Mesendoderm (in vitro differentiated cells): ENCODE results near the gene INTU.

ENCODE experiments used
- DNase-seq: peaks from one replicate; pipeline ENCODE4 v3.0.0; 2013
- H2AK5ac ChIP-seq: 2 replicates; pipeline ENCODE4 v1.6.1; 2013; ENCODE audit warnings: low read length, inconsistent platforms
- H2BK120ac ChIP-seq: 2 replicates; pipeline ENCODE4 v1.6.1; 2013; ENCODE audit warnings: low read depth, mild to moderate bottlenecking, low read length, moderate library complexity, mixed read lengths
- H2BK15ac ChIP-seq: replicated peaks from 2 replicates; pipeline ENCODE4 v1.6.1; 2013; ENCODE audit warnings: low read depth, mild to moderate bottlenecking, moderate library complexity
- H2BK5ac ChIP-seq: 2 replicates; pipeline ENCODE4 v1.6.1; 2013; ENCODE audit warnings: low read length, inconsistent platforms
- H3K18ac ChIP-seq: 2 replicates; pipeline ENCODE4 v1.6.1; 2013; ENCODE audit warnings: mild to moderate bottlenecking, low read length, mixed read lengths
- H3K23ac ChIP-seq: one replicate; pipeline ENCODE4 v1.6.1; 2013; ENCODE audit warnings: low read length
- H3K27ac ChIP-seq: 2 replicates; pipeline ENCODE4 v1.5.1; 2013; ENCODE audit warnings: low read depth, mild to moderate bottlenecking, inconsistent platforms, low read length, moderate library complexity
- H3K27me3 ChIP-seq: 2 replicates; pipeline ENCODE4 v1.6.1; 2013; ENCODE audit warnings: low read length, control low read depth, mild to moderate bottlenecking, inconsistent platforms; ENCODE audit not compliant: insufficient read depth, poor library complexity
- H3K36me3 ChIP-seq: 2 replicates; pipeline ENCODE4 v1.6.1; 2013; ENCODE audit warnings: low read length, inconsistent platforms; ENCODE audit not compliant: control insufficient read depth, insufficient read depth
- H3K4ac ChIP-seq: one replicate; pipeline ENCODE4 v1.6.1; 2013; ENCODE audit warnings: low read depth, mild to moderate bottlenecking, low read length, moderate library complexity
- H3K4me1 ChIP-seq: 2 replicates; pipeline ENCODE4 v1.6.1; 2013; ENCODE audit warnings: low read depth, low read length, inconsistent platforms; ENCODE audit not compliant: control insufficient read depth
- H3K4me2 ChIP-seq: 2 replicates; pipeline ENCODE4 v1.6.1; 2013; ENCODE audit warnings: low read length
- H3K4me3 ChIP-seq: 2 replicates; pipeline ENCODE4 v1.5.1; 2013; ENCODE audit warnings: mild to moderate bottlenecking, low read length
- H3K56ac ChIP-seq: one replicate; pipeline ENCODE4 v1.6.1; 2013; ENCODE audit warnings: low read length
- H3K79me1 ChIP-seq: 2 replicates; pipeline ENCODE4 v1.6.1; 2013; ENCODE audit warnings: low read length, inconsistent platforms
- H3K79me2 ChIP-seq: 2 replicates; pipeline ENCODE4 v1.6.1; 2013; ENCODE audit warnings: mild to moderate bottlenecking, low read length; ENCODE audit not compliant: control insufficient read depth, insufficient read depth
- H3K9ac ChIP-seq: 2 replicates; pipeline ENCODE4 v1.6.1; 2013; ENCODE audit warnings: low read length, inconsistent platforms
- H4K5ac ChIP-seq: one replicate; pipeline ENCODE4 v1.6.1; 2013; ENCODE audit warnings: low read length
- H4K8ac ChIP-seq: one replicate; pipeline ENCODE4 v1.6.1; 2013; ENCODE audit warnings: low read depth, mild to moderate bottlenecking, control low read depth, low read length, moderate library complexity
- WGBS: extraction: QIAGEN DNeasy Blood & Tissue Kit; methylation state at CpG from one replicate; pipeline ENCODE4 v1.1.7; 2013; ENCODE audit warnings: low lambda C conversion rate, missing lambda C conversion rate; ENCODE audit not compliant: insufficient coverage; ENCODE audit errors: extremely low coverage; 5-methylcytosine and 5-hydroxymethylcytosine counted together

INTU gene

GRCh38 chr4:127630152-127630551 is 2.6 kb upstream of the INTU start:
- no peak overlapping the region for H2AK5ac ChIP-seq
- H3K36me3 ChIP-seq: no peaks in the 10 kb centered on the region
- no peak overlapping the region for H2BK120ac ChIP-seq
- DNase-seq: no peak
- no peaks in the 10 kb centered on the region for H3K27me3 ChIP-seq
- no CpG with 5 or more reads among the region's 5 CpGs for WGBS
- no peak overlapping the region for H2BK5ac ChIP-seq
- H3K23ac ChIP-seq: no peak overlapping the region
- no peak overlapping the region for H3K4ac ChIP-seq
- H3K56ac ChIP-seq: no peak overlapping the region
- H3K9ac ChIP-seq: no peak overlapping the region
- no peak overlapping the region for H3K18ac ChIP-seq
- H3K79me2 ChIP-seq: peaks cover 2% of the 10 kb centered on the region
- no peak overlapping the region for H4K5ac ChIP-seq
- H2BK15ac ChIP-seq: no peak overlapping the region
- H3K27ac ChIP-seq: no peak overlapping the region
- H4K8ac ChIP-seq: no peak overlapping the region
- no peaks in the 10 kb centered on the region for H3K4me1 ChIP-seq
- peaks cover 1% of the 10 kb centered on the region for H3K79me1 ChIP-seq
- no peak overlapping the region for H3K4me2 ChIP-seq
- no peak overlapping the region for H3K4me3 ChIP-seq

GRCh38 chr4:127631420-127631819 is 1.3 kb upstream of the INTU start:
- no peak overlapping the region for H4K5ac ChIP-seq
- no peak overlapping the region for H3K4ac ChIP-seq
- H2BK15ac ChIP-seq: no peak overlapping the region
- no peaks in the 10 kb centered on the region for H3K4me1 ChIP-seq
- peaks cover 1% of the 10 kb centered on the region for H3K79me1 ChIP-seq
- H3K23ac ChIP-seq: no peak overlapping the region
- DNase-seq: no peak
- H3K9ac ChIP-seq: no peak overlapping the region
- H3K4me3 ChIP-seq: no peak overlapping the region
- no peak overlapping the region for H3K18ac ChIP-seq
- H3K27ac ChIP-seq: no peak overlapping the region
- no peak overlapping the region for H4K8ac ChIP-seq
- no CpG with 5 or more reads among the region's 2 CpGs for WGBS
- H3K4me2 ChIP-seq: no peak overlapping the region
- H3K36me3 ChIP-seq: no peaks in the 10 kb centered on the region
- H2AK5ac ChIP-seq: no peak overlapping the region
- H2BK120ac ChIP-seq: no peak overlapping the region
- no peaks in the 10 kb centered on the region for H3K27me3 ChIP-seq
- peaks cover 2% of the 10 kb centered on the region for H3K79me2 ChIP-seq
- H2BK5ac ChIP-seq: no peak overlapping the region
- no peak overlapping the region for H3K56ac ChIP-seq

GRCh38 chr4:127634181-127634580 is 1.4 kb downstream of the INTU start:
- Histone ChIP-seq H3K4me1 (no peaks in the 10 kb centered on the region), H4K8ac (no peak overlapping the region), H3K79me1 (peaks cover 1% of the 10 kb centered on the region), H2AK5ac (no peak overlapping the region), H3K27me3 (no peaks in the 10 kb centered on the region), H3K4ac (no peak overlapping the region), H3K18ac (no peak overlapping the region), H3K4me3 (no peak overlapping the region), H4K5ac (no peak overlapping the region), H3K4me2 (no peak overlapping the region), H3K79me2 (peaks cover 2% of the 10 kb centered on the region), H3K9ac (no peak overlapping the region), H2BK120ac (no peak overlapping the region), H3K36me3 (no peaks in the 10 kb centered on the region), H2BK5ac (no peak overlapping the region), H3K27ac (no peak overlapping the region), H3K23ac (no peak overlapping the region), H3K56ac (no peak overlapping the region), H2BK15ac (no peak overlapping the region)
- no peak for DNase-seq
- WGBS: 100% methylated on average over 1 of the region's 3 CpGs

- no peak overlapping the region for H2BK15ac ChIP-seq
- H4K8ac ChIP-seq: no peak overlapping the region
- no peak overlapping the region for H3K27ac ChIP-seq
- no peak overlapping the region for H2AK5ac ChIP-seq
- H3K18ac ChIP-seq: no peak overlapping the region
- no peak overlapping the region for H2BK5ac ChIP-seq
- no peaks in the 10 kb centered on the region for H3K79me1 ChIP-seq
- no peaks in the 10 kb centered on the region for H3K36me3 ChIP-seq
- H2BK120ac ChIP-seq: no peak overlapping the region
- no peak overlapping the region for H4K5ac ChIP-seq
- H3K4me2 ChIP-seq: no peak overlapping the region
- no peak for DNase-seq
- H3K79me2 ChIP-seq: no peaks in the 10 kb centered on the region
- no CpG with 5 or more reads among the region's 4 CpGs for WGBS
- H3K4ac ChIP-seq: no peak overlapping the region
- H3K23ac ChIP-seq: no peak overlapping the region
- H3K27me3 ChIP-seq: no peaks in the 10 kb centered on the region
- no peak overlapping the region for H3K56ac ChIP-seq
- no peak overlapping the region for H3K9ac ChIP-seq
- no peak overlapping the region for H3K4me3 ChIP-seq
- no peaks in the 10 kb centered on the region for H3K4me1 ChIP-seq
Measured at GRCh38 chr4:127641524-127641923, 8.8 kb downstream of the INTU start.

- no peak overlapping the region for H3K56ac ChIP-seq
- H4K8ac ChIP-seq: no peak overlapping the region
- no peak for DNase-seq
- H2BK15ac ChIP-seq: no peak overlapping the region
- no peaks in the 10 kb centered on the region for H3K79me2 ChIP-seq
- no peak overlapping the region for H4K5ac ChIP-seq
- no peak overlapping the region for H3K27ac ChIP-seq
- H2BK5ac ChIP-seq: no peak overlapping the region
- no peak overlapping the region for H3K4me3 ChIP-seq
- H3K18ac ChIP-seq: no peak overlapping the region
- H2AK5ac ChIP-seq: no peak overlapping the region
- H3K79me1 ChIP-seq: no peaks in the 10 kb centered on the region
- no peaks in the 10 kb centered on the region for H3K27me3 ChIP-seq
- H3K23ac ChIP-seq: no peak overlapping the region
- H3K4ac ChIP-seq: no peak overlapping the region
- H2BK120ac ChIP-seq: no peak overlapping the region
- no peak overlapping the region for H3K4me2 ChIP-seq
- H3K4me1 ChIP-seq: no peaks in the 10 kb centered on the region
- H3K9ac ChIP-seq: no peak overlapping the region
- no peaks in the 10 kb centered on the region for H3K36me3 ChIP-seq
Measured at GRCh38 chr4:127642169-127642568, 9.4 kb downstream of the INTU start.

GRCh38 chr4:127643791-127644190 is 11.0 kb downstream of the INTU start:
- Histone ChIP-seq H3K18ac (no peak overlapping the region), H3K4me3 (no peak overlapping the region), H3K4me1 (no peaks in the 10 kb centered on the region), H3K4me2 (no peak overlapping the region), H3K27me3 (no peaks in the 10 kb centered on the region), H3K79me1 (no peaks in the 10 kb centered on the region), H3K27ac (no peak overlapping the region), H4K8ac (no peak overlapping the region), H2AK5ac (no peak overlapping the region), H3K79me2 (no peaks in the 10 kb centered on the region), H4K5ac (no peak overlapping the region), H3K23ac (no peak overlapping the region), H2BK5ac (no peak overlapping the region), H3K36me3 (no peaks in the 10 kb centered on the region), H3K56ac (no peak overlapping the region), H3K9ac (no peak overlapping the region), H2BK15ac (no peak overlapping the region), H3K4ac (no peak overlapping the region), H2BK120ac (no peak overlapping the region)
- no peak for DNase-seq
- no CpG with 5 or more reads among the region's 4 CpGs for WGBS
